Body of pancreas (tissue), 4 donors: ENCODE data around the gene MZT2A.
"Not testable (repeated sequence)": the region's sequence is repeated elsewhere in the genome, so short reads cannot be mapped to it uniquely, and the experiment has no call there.

Experiments
- POLR2A ChIP-seq, 3 donors: fragments of 450-650 bp; IDR thresholded peaks; one replicate each; pipeline ENCODE4 v1.6.1; 2016; ENCODE audit warnings: antibody characterized with exemption in 3 of 3, mild to moderate bottlenecking in 2 of 3
- TF ChIP-seq, protein P1 (sequence below), 7 experiments: fragments of 450-650 bp in 4 of 7; fragments of 200-600 bp in 3 of 7; sonication (generic) in 3 of 7; IDR thresholded peaks; one replicate each; pipeline ENCODE4 v1.5.1; 2016 to 2019; ENCODE audit warnings: antibody characterized with exemption in 7 of 7

DNA sequence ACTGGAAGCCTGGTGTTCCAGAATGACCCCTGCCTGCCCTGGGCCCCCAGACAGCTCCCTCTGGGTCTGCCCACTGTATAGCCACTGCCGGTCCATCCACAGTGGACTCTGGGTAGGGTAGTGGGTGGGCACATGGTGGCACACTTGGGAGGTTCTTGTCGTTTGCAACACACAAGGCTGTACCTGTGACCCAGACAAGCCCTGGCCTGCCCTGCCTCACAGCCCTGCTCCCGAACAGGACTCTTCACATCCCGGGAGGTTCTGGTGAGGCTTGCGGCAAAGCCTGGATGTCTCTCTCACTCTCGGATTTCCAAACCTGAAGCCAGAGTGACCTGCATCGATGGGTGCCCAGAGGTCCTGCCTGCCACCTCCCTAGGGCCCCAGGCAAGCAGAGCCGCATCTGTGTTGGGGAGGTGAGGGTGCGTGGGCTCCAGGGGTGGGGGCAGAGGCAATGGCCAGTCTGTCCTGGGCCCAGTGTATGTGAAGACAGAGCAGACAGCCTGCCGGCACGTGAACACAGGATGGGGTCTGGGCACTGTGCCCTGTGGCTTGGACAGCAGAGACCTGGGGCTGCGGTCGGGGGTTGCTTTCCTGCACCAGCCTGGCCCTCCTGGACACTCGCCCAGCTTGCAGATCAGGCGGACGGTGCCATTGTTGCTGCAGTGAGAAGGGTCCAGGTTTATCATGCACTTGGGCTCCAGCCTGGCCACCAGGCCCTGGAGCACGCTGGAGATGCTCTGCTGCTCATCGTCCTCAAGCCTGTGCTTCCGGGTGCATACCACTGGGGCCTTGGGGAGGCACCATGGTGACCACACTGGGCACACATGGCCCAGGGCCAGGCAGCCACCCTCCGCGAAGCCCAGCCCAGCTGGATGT, 44.0 kb upstream of the MZT2A start:
- TF ChIP-seq, protein P1, sequence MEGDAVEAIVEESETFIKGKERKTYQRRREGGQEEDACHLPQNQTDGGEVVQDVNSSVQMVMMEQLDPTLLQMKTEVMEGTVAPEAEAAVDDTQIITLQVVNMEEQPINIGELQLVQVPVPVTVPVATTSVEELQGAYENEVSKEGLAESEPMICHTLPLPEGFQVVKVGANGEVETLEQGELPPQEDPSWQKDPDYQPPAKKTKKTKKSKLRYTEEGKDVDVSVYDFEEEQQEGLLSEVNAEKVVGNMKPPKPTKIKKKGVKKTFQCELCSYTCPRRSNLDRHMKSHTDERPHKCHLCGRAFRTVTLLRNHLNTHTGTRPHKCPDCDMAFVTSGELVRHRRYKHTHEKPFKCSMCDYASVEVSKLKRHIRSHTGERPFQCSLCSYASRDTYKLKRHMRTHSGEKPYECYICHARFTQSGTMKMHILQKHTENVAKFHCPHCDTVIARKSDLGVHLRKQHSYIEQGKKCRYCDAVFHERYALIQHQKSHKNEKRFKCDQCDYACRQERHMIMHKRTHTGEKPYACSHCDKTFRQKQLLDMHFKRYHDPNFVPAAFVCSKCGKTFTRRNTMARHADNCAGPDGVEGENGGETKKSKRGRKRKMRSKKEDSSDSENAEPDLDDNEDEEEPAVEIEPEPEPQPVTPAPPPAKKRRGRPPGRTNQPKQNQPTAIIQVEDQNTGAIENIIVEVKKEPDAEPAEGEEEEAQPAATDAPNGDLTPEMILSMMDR (IDR thresholded peaks at IDR 0.05), result not testable (repeated sequence)
- not testable (repeated sequence) for TF ChIP-seq POLR2A (IDR thresholded peaks at IDR 0.05)
